HG03457 (cell line): ENCODE measurements around the gene PLB1.
"Not testable (repeated sequence)": the region's sequence is repeated elsewhere in the genome, so short reads cannot be mapped to it uniquely, and the experiment has no call there.

ENCODE experiments used
- ATAC-seq: cut with Tn5 transposase; IDR thresholded peaks from one replicate; pipeline ENCODE4 v1.9.1; 2021; ENCODE audit warnings: moderate number of reproducible peaks; ENCODE audit not compliant: unreplicated experiment

PLB1 gene

GRCh38 chr2:28663359-28663758 is 167.5 kb downstream of the PLB1 start:
- ATAC-seq: no peak

- ATAC-seq: no peak
Observed at GRCh38 chr2:28664120-28664842, 168.4 kb downstream of the PLB1 start.

DNA sequence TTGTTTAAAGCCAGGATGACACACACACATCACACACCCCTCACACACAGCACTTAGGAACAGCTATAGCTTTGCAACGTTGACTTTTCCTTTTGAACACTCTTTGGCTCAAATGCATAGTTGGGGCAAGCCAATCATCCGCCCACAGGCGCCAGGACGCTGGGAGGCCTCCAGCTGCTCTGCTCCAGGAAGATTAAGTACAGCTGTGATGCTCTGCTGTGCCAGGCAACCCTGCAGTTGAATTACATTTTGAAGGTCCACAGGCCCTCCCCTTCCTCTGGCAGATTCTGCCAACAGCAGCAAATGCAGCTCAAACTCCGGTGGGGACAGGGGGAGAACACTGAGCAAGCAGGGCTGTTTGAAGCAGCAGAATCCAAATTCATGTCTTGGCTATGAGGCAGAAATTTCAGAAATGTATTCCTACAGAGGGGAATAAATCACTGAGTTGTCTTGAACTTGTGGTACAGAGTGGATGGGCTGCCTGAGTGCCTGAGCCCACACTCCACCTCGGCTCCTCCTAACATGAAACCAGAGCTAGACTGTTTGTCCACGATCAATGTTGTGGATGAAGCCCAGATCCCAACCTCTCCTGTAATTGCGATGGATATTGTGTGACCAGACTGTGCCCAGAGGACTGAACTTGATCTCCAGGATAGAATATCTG is 169.3 kb downstream of the PLB1 start:
- ATAC-seq: no peak

GRCh38 chr2:28665811-28666377 is 170.0 kb downstream of the PLB1 start:
- not testable (repeated sequence) for ATAC-seq

- ATAC-seq: no peak
Observed at GRCh38 chr2:28666496-28667184, 170.8 kb downstream of the PLB1 start.

- no peak for ATAC-seq
Observed at GRCh38 chr2:28667261-28667660, 171.4 kb downstream of the PLB1 start.

GRCh38 chr2:28668106-28668814 is 172.4 kb downstream of the PLB1 start:
- ATAC-seq: no peak

DNA sequence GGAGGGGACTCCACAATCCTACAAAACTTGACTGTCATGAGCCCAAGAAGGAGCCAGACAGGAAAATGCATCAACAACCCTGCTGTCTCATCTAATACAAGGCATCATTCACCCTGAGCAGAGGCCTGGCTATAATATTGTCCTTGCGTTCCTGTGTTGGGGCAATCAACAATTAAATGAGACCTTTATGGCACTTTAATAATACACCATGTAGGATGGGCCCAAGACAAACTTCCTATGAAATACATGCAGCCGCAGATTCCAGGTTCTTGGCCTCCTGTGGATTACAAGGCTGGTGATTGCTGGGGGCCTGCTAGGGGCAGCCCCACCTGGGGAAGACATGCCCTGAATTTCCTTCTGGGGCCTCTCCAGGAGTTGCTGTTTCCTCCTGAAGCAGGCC is 173.0 kb downstream of the PLB1 start:
- ATAC-seq: no peak

- no peak for ATAC-seq
Observed at GRCh38 chr2:28670856-28671255, 175.0 kb downstream of the PLB1 start.

DNA sequence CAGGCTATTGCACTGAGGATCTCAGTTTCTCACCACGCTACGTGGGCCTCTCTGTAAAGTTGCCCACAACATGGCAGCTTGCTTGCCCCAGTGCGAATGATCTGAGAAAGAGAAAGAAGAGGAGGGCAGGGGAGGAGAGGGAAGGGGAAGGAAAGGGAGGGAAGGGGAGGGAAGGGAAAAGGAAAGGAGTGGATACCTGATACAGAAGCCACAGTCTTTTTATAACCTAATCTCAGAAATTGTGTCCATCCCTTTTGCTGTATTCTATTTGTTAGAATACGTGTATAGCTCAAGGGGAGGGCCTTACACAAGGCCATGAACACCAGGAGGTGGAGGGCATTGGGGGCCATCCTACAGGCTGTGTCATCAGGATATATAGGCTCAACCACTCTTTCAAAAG is 177.5 kb downstream of the PLB1 start:
- no peak for ATAC-seq

GRCh38 chr2:28674062-28674712 is 178.3 kb downstream of the PLB1 start:
- no peak for ATAC-seq

GRCh38 chr2:28674713-28675068 is 178.8 kb downstream of the PLB1 start:
- ATAC-seq: no peak

GRCh38 chr2:28676152-28676835 is 180.4 kb downstream of the PLB1 start:
- ATAC-seq: no peak

- ATAC-seq: no peak
Observed at GRCh38 chr2:28678175-28678855, 182.5 kb downstream of the PLB1 start.

GRCh38 chr2:28678944-28679343 is 183.1 kb downstream of the PLB1 start:
- ATAC-seq: no peak

GRCh38 chr2:28680657-28681056 is 184.8 kb downstream of the PLB1 start:
- no peak for ATAC-seq

DNA sequence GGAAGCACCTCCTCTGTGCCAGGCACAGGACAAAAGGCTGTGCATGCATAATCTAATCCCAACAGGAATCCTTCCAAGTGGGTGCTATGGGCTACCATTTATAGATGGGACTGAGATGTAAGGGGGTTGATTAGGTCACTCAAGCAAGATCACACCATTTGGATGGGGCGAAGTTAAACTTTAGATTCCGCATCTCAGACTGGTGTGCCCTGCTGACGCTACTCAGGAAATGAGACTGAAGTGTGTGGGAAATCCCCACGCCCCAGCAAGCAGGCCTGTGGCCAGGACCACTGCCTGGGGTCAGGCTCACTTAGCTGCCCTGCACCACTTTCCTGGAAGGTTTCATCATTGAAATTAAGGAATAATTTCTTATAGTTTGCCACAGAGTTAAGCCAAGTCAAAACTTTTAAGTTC is 185.3 kb downstream of the PLB1 start:
- peak; percentile 76 for ATAC-seq

DNA sequence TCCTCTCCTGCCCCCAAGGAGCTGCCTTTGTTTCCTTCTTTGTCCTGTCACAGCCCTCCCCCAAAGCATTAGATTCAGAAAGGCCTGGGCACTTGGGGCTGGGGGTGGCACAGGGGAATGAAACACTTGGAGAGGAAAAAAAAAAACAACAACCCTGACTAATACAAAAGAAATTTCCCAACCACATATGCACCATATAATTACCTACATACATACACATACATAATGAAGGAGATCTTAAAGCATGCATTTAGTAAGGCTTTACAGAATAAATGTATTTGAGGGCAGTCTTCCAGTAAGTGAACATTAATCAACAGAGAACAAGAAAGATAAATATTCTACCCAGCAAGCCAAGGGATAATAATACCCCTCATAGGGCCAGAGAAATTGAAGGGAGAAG is 185.7 kb downstream of the PLB1 start:
- ATAC-seq: no peak

- no peak for ATAC-seq
Observed at GRCh38 chr2:28683100-28683706, 187.3 kb downstream of the PLB1 start.
